Keratinocyte (primary cell): ENCODE measurements around the gene FERMT3. TPM values are rescaled to one million over a fixed set of nuclear protein-coding genes. Genes with fewer than 3 reads are reported as not detected.

ENCODE experiments used
- DNase-seq: peaks from one replicate; pipeline ENCODE4 v3.0.0-alpha.2; 2011; ENCODE audit warnings: low read depth, missing footprints, low spot score
- FAIRE-seq: peaks from 2 replicates; lab custom pipeline; 2011; peaks lifted over from hg19 to GRCh38; lab: Jason Lieb, UNC
- H2AFZ ChIP-seq: 2 replicates; pipeline ENCODE4 v1.6.0; 2012; ENCODE audit warnings: low read length, control low read depth, inconsistent platforms; ENCODE audit not compliant: control insufficient read depth
- H3K27ac ChIP-seq: 2 replicates; pipeline ENCODE4 v1.5.1; 2011; ENCODE audit warnings: low read length; ENCODE audit not compliant: control insufficient read depth, insufficient read depth
- H3K27me3 ChIP-seq: 3 replicates; pipeline ENCODE4 v1.6.0; 2011; ENCODE audit warnings: low read length; ENCODE audit not compliant: control insufficient read depth, insufficient read depth; ENCODE audit errors: extremely low read depth
- H3K36me3 ChIP-seq, 2 experiments: 2 replicates in 1 of 2; 3 replicates in 1 of 2; pipeline ENCODE4 v1.5.1; 2011; ENCODE audit warnings: low read length in 2 of 2, mild to moderate bottlenecking in 1 of 2; ENCODE audit not compliant: control insufficient read depth in 2 of 2, insufficient read depth in 2 of 2; ENCODE audit errors: extremely low read depth in 1 of 2
- H3K4me1 ChIP-seq: 3 replicates; pipeline ENCODE4 v1.5.1; 2011; ENCODE audit warnings: low read length; ENCODE audit not compliant: control insufficient read depth, insufficient read depth; ENCODE audit errors: extremely low read depth
- H3K4me2 ChIP-seq: 3 replicates; pipeline ENCODE4 v1.6.0; 2011; ENCODE audit warnings: low read depth, low read length; ENCODE audit not compliant: control insufficient read depth, insufficient read depth; ENCODE audit errors: extremely low read depth
- H3K4me3 ChIP-seq, 3 experiments: fragments of 200-600 bp in 1 of 3; sonication (generic) in 1 of 3; 2 replicates in 2 of 3; 3 replicates in 1 of 3; pipeline ENCODE4 v1.5.1; 2011 to 2016; ENCODE audit warnings: low read length in 3 of 3, mild to moderate bottlenecking in 3 of 3, control low read depth in 2 of 3, inconsistent platforms in 1 of 3, low read depth in 1 of 3, mixed read lengths in 1 of 3, mixed run types in 1 of 3, moderate library complexity in 1 of 3; ENCODE audit not compliant: control insufficient read depth in 2 of 3, insufficient read depth in 2 of 3; ENCODE audit errors: extremely low read depth in 1 of 3
- H3K79me2 ChIP-seq: 2 replicates; pipeline ENCODE4 v1.6.0; 2012; ENCODE audit warnings: low read length; ENCODE audit not compliant: control insufficient read depth, insufficient read depth
- H3K9ac ChIP-seq: 3 replicates; pipeline ENCODE4 v1.6.0; 2011; ENCODE audit warnings: low read length; ENCODE audit not compliant: control insufficient read depth, insufficient read depth; ENCODE audit errors: extremely low read depth
- H3K9me1 ChIP-seq: 3 replicates; pipeline ENCODE4 v1.6.0; 2011; ENCODE audit warnings: low read length; ENCODE audit not compliant: control insufficient read depth, insufficient read depth; ENCODE audit errors: extremely low read depth
- H3K9me3 ChIP-seq: 2 replicates; pipeline ENCODE4 v1.5.1; 2012; ENCODE audit warnings: low read depth, low read length; ENCODE audit not compliant: control insufficient read depth
- H4K20me1 ChIP-seq: 3 replicates; pipeline ENCODE4 v1.6.0; 2011; ENCODE audit warnings: low read length; ENCODE audit not compliant: control insufficient read depth, insufficient read depth; ENCODE audit errors: extremely low read depth
- EZH2 ChIP-seq: IDR thresholded peaks from one replicate; pipeline ENCODE4 v1.6.1; 2012; ENCODE audit warnings: inconsistent platforms, mild to moderate bottlenecking, low read length, moderate library complexity
- dilution Hi-C: fragments of 300-500 bp; cut with MboI; formaldehyde crosslinking; loops from one replicate; pipeline ENCODE4 v1.7.0; 2020; ENCODE audit warnings: low sequenced_read_pairs; ENCODE audit not compliant: extremely low pct_ligation_motif_present
- polyA plus RNA-seq, 5 experiments: library from polyadenylated mRNA; depleted of rRNA in 3 of 5; stranded (reverse) in 3 of 5; stranded (forward) in 1 of 5; unstranded in 1 of 5; fragments of >200 nt; gene quantifications; 1 replicate in 1 of 5; 2 replicates in 3 of 5; 3 replicates in 1 of 5; pipeline versions ENCODE4 v1.2.1 to v1.2.3, GENCODE V29; 2011 to 2012; ENCODE audit warnings: missing spikeins in 2 of 5, low read depth in 1 of 5, low replicate concordance in 1 of 5
- TF ChIP-seq, protein P1 (sequence below), 3 experiments: IDR thresholded peaks in 1 of 3; conservative IDR thresholded peaks in 1 of 3; optimal IDR thresholded peaks in 1 of 3; 2 replicates in 2 of 3; 3 replicates in 1 of 3; pipeline versions ENCODE3 to v1.5.1; 2011; ENCODE audit warnings: low read length in 3 of 3, mild to moderate bottlenecking in 3 of 3, moderate library complexity in 2 of 3, control low read depth in 1 of 3, inconsistent platforms in 1 of 3; ENCODE audit not compliant: insufficient read depth in 2 of 3; ENCODE audit errors: extremely low read depth in 1 of 3

The FERMT3 gene
- polyA plus RNA-seq, 1 donor (not counting 4 experiments of a cell fraction or from before 2014, with no cell fraction given), result 0.98 TPM

DNA sequence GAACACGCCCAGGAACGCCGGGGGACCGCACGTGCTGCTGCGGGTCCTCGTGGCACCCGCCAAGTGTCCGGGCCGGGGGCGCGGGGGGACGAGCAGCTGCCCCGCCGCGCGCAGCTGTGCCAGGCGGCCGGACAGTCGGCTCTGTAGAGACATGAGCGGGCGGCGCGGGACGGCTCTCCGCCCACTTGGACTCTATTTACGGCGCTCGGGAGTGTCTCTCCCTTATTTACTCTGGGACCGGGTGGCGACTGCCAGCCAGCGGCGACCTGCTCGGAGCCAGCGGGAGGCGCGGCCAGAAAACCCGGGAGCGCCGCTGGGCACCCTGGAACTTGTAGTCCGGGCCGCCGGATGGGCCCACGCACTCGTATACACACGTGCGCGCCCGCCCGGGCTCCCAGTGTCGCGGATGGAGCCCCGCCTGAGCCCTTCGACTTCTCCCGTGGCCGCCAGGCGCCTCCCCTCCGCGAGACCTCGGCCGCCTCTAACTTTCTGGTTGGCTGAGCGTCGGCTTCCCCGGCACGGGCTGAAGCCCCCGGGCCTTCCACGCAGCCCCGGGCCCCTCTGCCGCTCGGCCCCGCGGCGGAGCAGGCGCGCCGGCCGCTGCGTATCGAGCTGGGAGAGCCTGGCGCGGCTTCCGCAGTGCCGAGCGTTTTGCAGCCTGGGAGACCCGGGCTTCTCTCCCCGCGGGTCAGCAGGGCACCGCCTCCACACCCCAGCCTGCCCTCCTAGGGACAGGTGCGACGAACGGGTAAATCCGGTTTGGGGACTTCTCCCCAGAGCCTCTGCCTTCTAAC lies 40.5 kb upstream of the FERMT3 start, which contains the start of gene MACROD1:
TSS of gene MACROD1 (minus strand) at position 272 of the 794 bp plus-strand sequence. CDS start at position 153, 119 bp downstream.
- H3K4me2 ChIP-seq, result peak within 1 kb of the TSS; percentile 87
- no peaks in the 10 kb centered on the region for H3K9me1 ChIP-seq
- dilution Hi-C loops, result no loop called here
- peak within 1 kb of the TSS; percentile 49 to 78 (median 71) for H3K4me3 ChIP-seq
- H3K27ac ChIP-seq, result no peak within 1 kb of the TSS
- H3K9ac ChIP-seq, result peak within 1 kb of the TSS; percentile 64
- peaks cover 9% of the 10 kb centered on the region for H3K4me1 ChIP-seq
- no peak for TF ChIP-seq EZH2
- TF ChIP-seq, protein P1, sequence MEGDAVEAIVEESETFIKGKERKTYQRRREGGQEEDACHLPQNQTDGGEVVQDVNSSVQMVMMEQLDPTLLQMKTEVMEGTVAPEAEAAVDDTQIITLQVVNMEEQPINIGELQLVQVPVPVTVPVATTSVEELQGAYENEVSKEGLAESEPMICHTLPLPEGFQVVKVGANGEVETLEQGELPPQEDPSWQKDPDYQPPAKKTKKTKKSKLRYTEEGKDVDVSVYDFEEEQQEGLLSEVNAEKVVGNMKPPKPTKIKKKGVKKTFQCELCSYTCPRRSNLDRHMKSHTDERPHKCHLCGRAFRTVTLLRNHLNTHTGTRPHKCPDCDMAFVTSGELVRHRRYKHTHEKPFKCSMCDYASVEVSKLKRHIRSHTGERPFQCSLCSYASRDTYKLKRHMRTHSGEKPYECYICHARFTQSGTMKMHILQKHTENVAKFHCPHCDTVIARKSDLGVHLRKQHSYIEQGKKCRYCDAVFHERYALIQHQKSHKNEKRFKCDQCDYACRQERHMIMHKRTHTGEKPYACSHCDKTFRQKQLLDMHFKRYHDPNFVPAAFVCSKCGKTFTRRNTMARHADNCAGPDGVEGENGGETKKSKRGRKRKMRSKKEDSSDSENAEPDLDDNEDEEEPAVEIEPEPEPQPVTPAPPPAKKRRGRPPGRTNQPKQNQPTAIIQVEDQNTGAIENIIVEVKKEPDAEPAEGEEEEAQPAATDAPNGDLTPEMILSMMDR (optimal IDR thresholded peaks at IDR 0.05 in 1 of 3, IDR thresholded peaks at IDR 0.05 in 1 of 3, conservative IDR thresholded peaks at IDR 0.05 in 1 of 3; ENCODE audit: extremely low read depth in 1 of 3, insufficient read depth in 2 of 3, low read length in 3 of 3), result no peak
- H3K9me3 ChIP-seq, result no peaks in the 10 kb centered on the region
- no peaks in the 10 kb centered on the region for H3K79me2 ChIP-seq
- no peaks in the 10 kb centered on the region for H3K36me3 ChIP-seq
- peak within 1 kb of the TSS; percentile 66 for H2AFZ ChIP-seq
- no peaks in the 10 kb centered on the region for H4K20me1 ChIP-seq
- DNase-seq (no peak), FAIRE-seq (no peak)
- H3K27me3 ChIP-seq, result no peaks in the 10 kb centered on the region

GRCh38 chr11:64170419-64170818 lies 36.1 kb upstream of the FERMT3 start:
- no peaks in the 10 kb centered on the region for H3K36me3 ChIP-seq
- H3K9me1 ChIP-seq, result no peaks in the 10 kb centered on the region
- no peak overlapping the region for H3K9ac ChIP-seq
- H3K4me3 ChIP-seq, result no peak overlapping the region
- no peaks in the 10 kb centered on the region for H3K27me3 ChIP-seq
- no peak overlapping the region for H3K4me2 ChIP-seq
- no peak overlapping the region for H2AFZ ChIP-seq
- dilution Hi-C loops, result no loop called here
- DNase-seq (no peak), FAIRE-seq (no peak)
- no peaks in the 10 kb centered on the region for H3K9me3 ChIP-seq
- H3K27ac ChIP-seq, result no peak overlapping the region
- TF ChIP-seq EZH2, result no peak
- TF ChIP-seq, protein P1 (optimal IDR thresholded peaks at IDR 0.05 in 1 of 3, IDR thresholded peaks at IDR 0.05 in 1 of 3, conservative IDR thresholded peaks at IDR 0.05 in 1 of 3; ENCODE audit: extremely low read depth in 1 of 3, insufficient read depth in 2 of 3, low read length in 3 of 3), result no peak
- no peaks in the 10 kb centered on the region for H3K4me1 ChIP-seq
- no peaks in the 10 kb centered on the region for H4K20me1 ChIP-seq
- no peaks in the 10 kb centered on the region for H3K79me2 ChIP-seq
